NCI-H748 (cell line): ENCODE measurements around the gene SFTA2.
"Not testable (repeated sequence)": the region's sequence is repeated elsewhere in the genome, so short reads cannot be mapped to it uniquely, and the experiment has no call there.

Source experiments
- DNase-seq: peaks from one replicate; lab custom pipeline; 2025; ENCODE audit not compliant: unreplicated experiment; lab: John Stamatoyannopoulos, UW

Gene SFTA2

GRCh38 chr6:30944051-30944450 lies 12.1 kb upstream of the SFTA2 start:
- DNase-seq: no peak

GRCh38 chr6:30942338-30943060 lies 10.5 kb upstream of the SFTA2 start:
- DNase-seq: no peak

GRCh38 chr6:30940361-30940986 lies 8.5 kb upstream of the SFTA2 start, which contains the start of gene MUCL3:
Gene MUCL3 (plus strand): TSS chr6:30940973. CDS start chr6:30941000, 27 bp downstream.
- DNase-seq: no peak

GRCh38 chr6:30939473-30939872 lies 7.5 kb upstream of the SFTA2 start:
- no peak for DNase-seq

- DNase-seq: no peak
These were observed 6.8 kb upstream of the SFTA2 start for GRCh38 chr6:30938730-30939129.

- no peak for DNase-seq
These were observed 5.3 kb upstream of the SFTA2 start for GRCh38 chr6:30937265-30937664.

GRCh38 chr6:30935018-30935417 lies 3.0 kb upstream of the SFTA2 start:
- DNase-seq: peak; percentile 31

GRCh38 chr6:30932665-30933365 lies 845 bp upstream of the SFTA2 start:
- no peak for DNase-seq

- no peak for DNase-seq
These were observed 698 bp downstream of the SFTA2 start for GRCh38 chr6:30931272-30931671.

- no peak for DNase-seq
These were observed 1.5 kb downstream of the SFTA2 start for GRCh38 chr6:30930506-30930905.

GRCh38 chr6:30928677-30929076 lies 3.3 kb downstream of the SFTA2 start:
- no peak for DNase-seq

GRCh38 chr6:30927080-30927479 lies 4.9 kb downstream of the SFTA2 start:
- DNase-seq: not testable (repeated sequence)

GRCh38 chr6:30926644-30927043 lies 5.3 kb downstream of the SFTA2 start:
- DNase-seq: no peak

GRCh38 chr6:30924040-30924627 lies 7.8 kb downstream of the SFTA2 start:
- DNase-seq: not testable (repeated sequence)

- DNase-seq: no peak
These were observed 9.5 kb downstream of the SFTA2 start for GRCh38 chr6:30922447-30922852.

- no peak for DNase-seq
These were observed 13.3 kb downstream of the SFTA2 start for GRCh38 chr6:30918670-30919069.

- DNase-seq: no peak
These were observed 14.5 kb downstream of the SFTA2 start for GRCh38 chr6:30917487-30917886.

- no peak for DNase-seq
These were observed 14.9 kb downstream of the SFTA2 start for GRCh38 chr6:30917041-30917440.

GRCh38 chr6:30915591-30915946 lies 16.4 kb downstream of the SFTA2 start:
- peak; percentile 59 for DNase-seq

- DNase-seq: no peak
These were observed 16.9 kb downstream of the SFTA2 start for GRCh38 chr6:30914854-30915590.
